Stimulated activated CD8-positive, alpha-beta memory T cell treated with anti-CD3 and anti-CD28 coated beads, Interleukin-12 subunit alpha, Interleukin-12 subunit beta, amount 100 ng/mL, for 4 hours (primary cell): ENCODE results near the gene RASL11B.

ENCODE experiments used
- DNase-seq: peaks from one replicate; pipeline ENCODE4 v3.0.0-alpha.2; 2020; ENCODE audit warnings: low read depth

RASL11B gene

DNA sequence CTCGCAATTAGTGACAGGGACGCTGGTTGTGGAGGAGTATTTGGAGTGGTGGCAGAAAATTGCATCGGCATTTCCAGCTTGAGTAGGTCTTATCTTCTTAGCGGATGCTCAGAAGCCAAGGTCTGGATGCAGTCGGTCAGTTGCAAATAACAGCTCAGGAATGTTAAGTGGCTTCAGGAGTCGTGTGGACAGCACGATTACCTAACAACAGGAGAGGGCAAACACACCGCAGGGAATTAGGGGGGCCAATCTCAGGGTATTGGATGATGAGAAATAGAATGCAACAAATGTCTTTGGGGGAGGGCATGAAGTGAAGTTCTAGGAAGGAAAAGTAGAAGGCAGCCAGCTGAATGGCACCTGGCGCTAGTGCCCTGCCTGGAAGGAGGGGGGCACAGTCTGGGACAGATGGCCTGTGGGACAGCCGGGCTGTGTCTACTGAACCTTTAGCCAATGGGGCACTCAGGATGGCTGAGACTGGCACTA, 11.8 kb downstream of the RASL11B start:
- DNase-seq, result no peak

DNA sequence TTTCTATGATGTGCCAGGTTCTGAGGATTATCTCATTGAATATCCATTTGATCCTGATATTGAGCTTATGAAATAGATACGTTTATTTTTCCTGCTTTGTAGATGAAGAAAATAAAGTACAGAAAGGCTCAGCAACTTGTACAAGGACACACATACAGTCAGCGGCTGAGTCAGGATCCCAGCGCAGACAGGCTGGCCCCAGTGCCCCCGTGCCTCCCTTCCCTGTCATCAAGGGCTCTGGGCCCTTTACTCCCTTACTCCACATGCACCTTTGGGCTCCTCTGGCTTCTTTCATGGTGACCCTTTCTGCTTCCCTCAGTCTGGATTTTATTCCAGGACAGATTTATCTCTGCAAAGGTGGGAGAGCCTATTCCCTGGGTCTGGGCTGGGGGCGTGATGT, 12.8 kb downstream of the RASL11B start:
- no peak for DNase-seq

DNA sequence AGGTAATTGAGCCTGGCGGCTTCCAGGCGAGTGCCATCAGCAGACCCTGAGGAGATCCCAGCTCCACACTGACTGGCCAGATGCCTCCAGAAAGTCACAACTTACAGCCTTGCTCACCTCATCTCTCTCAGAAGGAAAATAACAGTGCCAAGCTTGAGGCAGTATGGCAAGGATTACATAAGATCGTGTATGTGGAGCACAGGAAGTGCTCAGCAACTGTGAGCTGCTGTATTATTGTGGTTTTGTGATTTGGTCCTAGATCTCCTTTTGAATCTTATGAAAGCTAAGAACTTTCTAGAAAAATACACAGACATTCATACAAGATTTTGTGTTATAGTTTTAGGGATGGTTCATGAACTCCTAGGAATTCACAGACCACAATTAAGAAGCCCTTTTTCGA, 14.0 kb downstream of the RASL11B start:
- no peak for DNase-seq

DNA sequence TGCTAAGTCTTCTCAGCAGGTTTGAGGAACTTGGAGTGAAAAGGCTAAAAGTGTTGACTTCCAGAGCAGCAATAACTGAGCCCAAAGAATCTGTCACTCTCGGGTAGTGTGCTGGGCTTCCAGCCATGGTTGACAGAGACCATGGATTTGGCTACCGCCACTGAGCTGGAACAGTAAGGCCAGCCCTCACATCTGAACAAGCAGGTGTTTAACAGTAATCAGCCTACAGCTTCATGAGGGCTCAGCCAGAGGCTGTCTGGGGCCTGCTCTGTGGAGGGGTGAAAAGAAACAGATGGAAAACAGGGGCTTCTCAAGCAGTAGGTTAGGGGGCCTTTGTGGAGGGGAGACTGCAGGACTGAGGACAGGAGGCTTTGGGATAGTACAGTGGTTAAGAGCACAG, 14.9 kb downstream of the RASL11B start:
- DNase-seq, result no peak

DNA sequence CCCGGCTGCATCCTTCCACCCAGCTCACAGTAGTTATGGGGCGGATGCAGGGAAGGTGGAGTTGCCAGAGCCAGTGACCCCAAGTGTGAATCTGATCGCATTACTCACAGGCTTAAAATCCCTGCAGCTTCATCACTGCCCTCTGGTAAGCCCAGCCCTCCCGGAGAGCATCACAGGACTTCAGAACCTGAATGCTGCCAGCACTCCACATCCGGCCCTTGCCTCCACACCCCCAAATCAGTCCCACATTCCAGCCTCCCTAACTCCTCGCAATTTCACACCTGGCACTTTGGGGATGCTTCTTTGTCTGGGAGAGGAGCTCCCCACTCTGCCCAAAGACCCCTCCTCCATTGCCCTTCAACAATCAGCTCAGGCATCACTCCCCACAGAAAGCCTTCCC, 15.6 kb downstream of the RASL11B start:
- DNase-seq, result no peak

DNA sequence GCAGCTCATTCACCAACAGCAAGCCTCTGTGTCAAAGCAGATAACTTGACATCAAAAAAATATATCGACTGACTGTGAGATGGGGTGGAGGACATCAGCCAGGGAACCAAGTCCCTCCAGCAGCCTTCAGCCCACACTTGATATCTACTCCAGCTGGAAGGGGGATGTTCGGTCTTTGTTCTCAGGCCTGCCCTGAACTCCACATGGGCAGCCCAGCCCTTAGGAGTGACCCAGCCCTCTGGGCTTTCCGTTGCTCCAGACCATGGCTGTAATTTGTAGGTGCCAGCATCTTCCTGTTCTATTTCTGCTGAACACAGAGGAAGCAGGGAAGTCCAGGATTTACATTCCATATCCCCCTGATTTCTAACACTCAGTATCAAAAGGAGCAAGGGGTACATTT, 17.4 kb downstream of the RASL11B start:
- no peak for DNase-seq

DNA sequence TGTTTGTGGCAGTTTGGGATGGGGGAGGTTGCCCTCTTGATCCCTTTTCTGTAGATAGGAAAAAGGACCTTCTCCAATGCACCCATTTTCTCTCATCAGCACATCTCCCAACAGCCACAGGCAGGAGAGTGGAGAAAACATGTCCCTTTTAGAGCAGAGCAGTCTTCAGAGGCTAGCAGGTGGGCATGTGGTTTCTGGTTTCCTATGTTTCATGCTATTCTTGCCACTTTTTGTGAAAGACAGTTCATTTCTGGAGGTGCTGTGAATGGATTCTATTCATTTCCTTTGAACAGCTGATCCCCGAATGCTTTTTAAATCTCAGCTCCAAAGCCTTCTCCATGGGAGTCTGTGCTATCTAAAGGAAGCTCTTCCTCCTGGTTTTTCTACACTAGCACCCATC, 18.9 kb downstream of the RASL11B start:
- no peak for DNase-seq

DNA sequence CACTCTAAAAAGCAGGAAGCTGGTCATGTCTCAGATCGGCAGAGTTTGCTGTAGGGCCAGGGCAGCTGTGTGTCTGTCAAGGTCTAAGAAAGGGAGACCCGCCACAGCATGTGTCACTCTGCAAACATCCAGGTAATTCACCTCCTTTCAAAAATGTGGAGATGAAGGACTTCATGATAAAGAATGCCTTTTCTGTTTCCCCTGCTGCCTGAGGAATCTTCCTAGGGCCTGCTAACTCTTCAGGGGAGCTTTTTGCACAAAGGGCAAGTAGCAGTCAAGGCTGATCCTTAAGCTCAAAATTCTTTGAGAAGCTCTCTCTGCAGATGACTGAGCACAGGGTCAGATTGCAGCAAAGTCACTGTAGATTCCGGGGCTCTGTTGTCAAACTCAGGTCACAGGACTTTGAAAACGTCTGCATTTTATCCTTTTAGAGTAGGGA, 21.1 kb downstream of the RASL11B start:
- DNase-seq, result no peak

DNA sequence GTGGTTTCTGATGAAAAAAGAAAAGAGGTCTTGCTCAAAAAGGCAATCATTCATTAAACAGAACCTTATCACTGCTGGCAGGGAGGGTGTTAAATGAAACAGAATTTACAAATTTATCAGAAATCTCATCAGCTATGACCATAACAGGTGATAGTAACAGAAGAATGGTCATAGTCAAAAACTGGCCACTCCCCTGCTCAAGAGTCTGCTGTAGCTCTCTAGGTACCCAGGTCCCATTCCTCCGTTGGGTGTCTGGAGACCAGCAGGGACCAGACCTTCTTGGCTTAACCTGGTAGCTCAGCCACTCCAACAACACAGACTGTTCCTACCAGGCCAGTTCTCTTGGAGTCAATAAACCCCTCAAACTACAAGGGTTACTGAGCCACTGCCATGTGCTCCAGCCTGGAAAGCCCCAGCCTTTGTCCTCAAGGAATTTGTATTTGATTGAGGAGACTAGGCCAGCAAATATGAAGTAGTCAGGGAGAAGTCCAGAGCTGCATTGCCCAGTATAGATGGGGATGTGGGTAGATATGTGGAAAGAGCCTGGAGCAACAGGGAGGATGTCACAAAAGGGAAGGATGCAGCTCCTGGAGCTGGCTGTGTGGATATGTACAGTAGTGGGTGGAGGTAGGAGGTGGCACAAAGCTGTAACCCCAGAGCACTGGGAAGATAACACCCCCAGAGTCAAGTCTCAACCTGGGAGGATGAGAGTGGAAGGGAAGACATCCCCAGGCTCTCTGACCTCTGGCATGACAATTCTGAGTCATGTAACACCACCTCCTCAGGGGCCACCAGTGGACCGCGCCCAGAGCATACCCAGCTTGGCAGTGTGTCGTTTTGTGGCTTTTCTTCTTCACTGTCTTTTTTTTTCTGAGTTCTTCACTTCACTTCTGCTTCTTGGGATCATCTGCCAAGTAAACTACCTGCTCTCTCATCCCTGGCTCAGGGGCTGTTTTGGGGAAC, 21.9 kb downstream of the RASL11B start:
- no peak for DNase-seq

DNA sequence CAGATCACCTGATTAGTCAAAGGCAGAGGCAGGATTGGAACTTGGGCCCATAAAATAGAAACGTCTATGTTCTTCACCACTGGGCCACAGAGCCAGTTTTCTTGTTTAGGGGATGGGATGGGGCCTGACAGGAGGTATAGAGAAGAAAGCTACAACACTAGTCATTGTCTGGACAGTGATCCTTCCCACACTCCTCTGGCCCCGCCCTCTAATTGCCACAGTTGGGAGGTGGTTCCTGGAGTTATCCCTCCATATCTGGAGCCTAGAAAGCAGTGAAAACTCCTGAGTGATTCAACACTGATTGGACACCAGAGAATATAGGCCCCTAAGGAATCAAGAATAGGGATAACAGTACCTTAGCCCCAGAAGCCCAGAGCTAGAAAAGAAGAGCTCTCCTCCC, 22.9 kb downstream of the RASL11B start:
- DNase-seq, result no peak

DNA sequence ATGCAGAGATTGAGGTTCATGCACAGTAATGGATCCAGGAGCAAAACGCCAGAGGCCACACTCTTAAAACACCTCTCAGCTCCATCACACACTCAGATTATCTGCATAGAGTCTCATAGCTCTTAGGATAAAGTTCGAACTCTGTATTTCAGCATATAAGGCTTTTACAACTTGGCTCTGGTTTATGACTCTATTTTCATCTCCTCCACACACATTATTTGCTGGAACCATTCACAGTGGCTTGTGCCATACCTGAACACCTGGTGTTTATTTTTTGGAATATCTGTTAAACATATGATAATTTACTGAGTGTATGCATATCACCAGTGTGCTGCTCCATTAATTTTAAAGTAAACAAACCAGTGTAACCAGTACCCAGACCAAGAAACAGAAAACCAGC, 27.2 kb downstream of the RASL11B start:
- no peak for DNase-seq

DNA sequence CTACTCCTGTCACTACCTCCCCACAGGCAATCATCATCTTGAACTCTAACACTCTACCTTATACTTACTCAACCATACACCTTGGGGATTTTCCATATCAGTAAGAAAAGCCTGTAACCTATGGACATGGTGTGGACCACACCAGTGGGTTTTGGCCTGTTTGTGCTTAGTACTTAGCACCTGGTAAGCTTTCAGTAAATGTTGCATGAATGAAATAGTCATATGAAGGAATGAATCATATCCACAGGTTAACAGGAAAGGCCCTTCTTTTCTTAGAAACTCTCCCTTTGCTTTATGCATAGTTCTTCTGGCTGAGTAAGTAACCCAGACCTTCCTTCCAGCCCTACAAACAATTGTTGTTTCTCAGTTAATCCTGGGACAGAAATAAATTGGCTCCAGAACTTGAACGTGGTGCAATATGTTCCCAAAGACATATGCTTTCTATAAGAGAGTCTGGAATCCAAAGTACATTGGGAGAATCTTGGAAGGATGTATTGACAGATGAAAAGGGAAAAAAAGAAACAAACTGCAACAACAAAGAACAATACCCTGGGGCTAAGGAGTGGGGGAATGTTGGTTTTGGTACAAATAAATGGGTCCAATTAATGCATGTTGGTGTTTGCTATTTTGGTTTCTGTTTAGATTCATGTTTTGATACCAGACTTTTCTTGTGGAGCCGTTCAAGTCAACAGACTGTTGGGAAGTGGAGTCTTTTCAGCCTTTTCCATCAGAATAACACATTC, 27.8 kb downstream of the RASL11B start:
- no peak for DNase-seq

DNA sequence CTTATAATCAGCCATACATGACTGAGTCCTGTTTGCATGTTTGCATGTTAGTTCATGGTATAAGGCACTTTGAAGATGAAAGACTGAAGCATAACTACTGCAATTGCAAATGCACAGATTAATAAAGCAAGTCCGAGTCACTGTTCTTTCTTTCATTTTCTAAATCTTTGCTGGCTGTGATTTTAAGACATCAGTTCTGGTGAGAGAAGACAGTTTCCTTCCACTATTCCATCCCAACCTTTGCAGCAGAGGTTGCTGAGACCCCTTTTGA, 28.3 kb downstream of the RASL11B start:
- no peak for DNase-seq

DNA sequence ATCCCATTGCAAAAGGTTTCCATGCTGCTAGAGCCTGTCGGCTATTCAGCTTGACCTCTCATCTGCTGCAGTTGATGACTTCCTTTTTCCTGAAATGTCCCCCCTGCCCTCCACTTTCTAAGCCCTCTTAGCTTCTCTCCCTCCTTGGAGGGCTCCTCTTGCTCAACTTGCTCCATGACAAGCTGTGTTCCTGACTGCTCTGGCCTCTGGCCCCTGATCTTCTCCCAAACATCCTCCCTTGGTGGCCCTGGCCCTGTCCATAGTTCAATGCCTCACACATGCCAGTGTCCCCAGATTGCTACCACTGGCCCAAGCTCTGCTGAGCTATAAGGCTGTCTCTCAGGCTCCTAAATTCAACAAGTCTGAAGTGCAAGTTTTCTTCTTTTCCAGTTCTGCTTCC, 29.6 kb downstream of the RASL11B start:
- DNase-seq, result no peak

DNA sequence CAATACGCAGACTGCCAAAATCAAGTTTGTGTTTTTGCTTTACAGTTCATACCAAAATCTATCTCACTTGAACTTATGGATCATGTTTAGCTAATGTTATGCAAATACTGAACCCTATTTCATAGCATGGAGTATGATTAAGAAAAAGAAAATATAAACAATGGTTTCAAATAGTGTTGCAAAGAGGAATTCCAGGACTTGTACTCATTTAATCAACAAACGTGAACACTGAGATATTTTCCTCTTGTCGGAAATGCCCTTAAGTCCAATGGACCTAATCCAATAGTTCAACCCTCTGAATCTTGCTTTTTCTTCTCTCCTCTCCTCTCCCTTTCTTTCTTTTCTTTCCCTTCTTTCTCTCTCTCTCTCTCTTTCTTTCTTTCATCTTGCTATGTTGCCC, 30.8 kb downstream of the RASL11B start:
- no peak for DNase-seq

DNA sequence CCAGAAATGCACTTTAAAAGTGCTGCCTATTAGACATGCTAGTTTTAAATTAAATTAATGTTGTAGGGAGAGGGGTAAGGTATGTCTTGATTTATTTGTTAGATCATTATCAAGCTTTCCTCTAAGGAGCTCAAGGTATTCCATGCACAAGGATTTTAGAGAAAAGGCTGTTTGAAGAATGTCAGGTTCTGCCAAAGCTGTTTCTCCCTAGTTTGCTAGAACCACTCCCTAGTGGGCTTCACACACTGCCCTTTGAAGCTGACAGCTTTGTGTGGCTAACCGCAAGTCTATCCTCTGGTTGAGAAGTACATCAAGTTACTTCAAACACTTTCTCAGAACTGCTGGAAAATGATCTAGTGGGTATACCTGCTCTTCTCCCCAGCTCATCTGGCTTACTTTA, 32.3 kb downstream of the RASL11B start:
- DNase-seq, result no peak

DNA sequence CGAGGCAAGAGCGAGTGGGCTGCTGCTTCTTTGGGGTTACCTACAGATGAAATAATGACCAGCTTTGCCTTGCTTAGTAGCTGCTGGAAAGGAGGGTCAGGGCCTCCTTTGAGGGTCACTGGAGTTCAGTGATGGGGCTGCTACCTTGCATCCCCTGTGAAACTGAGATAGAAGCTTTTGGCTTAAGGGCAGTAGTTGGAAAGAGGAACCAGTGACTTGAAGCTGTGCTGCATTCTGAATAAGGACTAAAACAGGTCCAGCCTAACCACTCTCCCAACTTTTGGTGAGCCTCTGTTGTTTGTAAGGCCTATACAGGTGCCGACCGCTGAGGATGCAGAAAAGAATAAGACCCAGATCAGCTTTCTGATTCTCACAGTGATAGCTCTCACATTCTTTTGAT, 41.2 kb downstream of the RASL11B start:
- DNase-seq, result no peak

DNA sequence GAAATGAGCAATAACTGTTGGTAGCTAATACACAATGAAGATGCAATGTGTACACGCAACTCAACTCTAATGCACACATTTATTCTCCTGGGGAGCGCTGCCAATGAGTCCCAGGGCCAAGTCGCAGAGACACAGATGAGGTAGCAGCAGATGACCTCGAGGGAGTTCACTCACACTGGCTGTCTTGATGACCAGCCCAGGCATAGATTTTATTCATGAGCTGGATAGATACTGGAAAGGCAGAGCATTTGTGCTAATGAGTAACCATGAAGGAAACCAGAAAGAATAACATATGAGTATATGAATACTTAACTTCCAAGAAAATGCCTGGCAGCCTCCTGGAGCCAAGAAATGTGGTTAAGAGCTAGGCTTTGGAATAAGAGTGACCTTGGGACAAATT, 42.3 kb downstream of the RASL11B start:
- DNase-seq, result no peak

DNA sequence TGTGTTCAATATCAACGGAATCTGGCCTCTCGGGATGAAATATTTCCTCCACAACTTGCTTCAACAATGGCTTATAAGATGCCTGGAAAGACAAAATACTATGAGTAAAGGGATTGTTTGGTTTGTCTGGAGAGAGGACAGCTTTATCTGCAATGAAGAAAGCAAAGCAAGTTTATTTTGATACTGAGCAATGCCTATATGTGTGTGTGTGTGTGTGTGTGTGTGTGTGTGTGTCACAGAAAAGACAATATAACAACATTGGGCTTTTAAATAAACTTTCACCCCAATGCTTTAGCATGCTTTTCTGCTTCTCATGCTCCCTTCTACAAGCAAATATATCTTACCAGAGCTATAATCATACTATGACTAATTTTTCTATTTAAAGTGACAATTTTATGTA, 45.4 kb downstream of the RASL11B start:
- DNase-seq, result no peak

DNA sequence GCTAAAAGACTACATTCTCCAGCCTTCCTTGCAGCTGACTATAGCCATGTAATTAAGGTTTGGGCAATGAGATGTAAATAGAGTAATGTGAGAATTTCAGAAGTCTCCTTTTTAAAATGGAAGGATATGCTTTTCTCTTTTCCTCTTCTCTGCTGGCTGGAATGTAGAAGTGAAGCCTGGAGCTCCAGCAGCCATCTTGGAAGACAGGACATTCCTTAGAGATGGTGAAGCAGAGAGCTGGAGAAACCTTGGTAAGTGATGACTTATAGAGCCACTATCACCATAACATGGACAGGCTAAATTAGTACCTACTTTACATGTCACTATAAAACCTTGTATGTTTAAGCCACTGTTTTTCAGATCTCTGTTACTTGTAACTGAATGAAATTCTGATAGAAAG, 48.0 kb downstream of the RASL11B start:
- no peak for DNase-seq

DNA sequence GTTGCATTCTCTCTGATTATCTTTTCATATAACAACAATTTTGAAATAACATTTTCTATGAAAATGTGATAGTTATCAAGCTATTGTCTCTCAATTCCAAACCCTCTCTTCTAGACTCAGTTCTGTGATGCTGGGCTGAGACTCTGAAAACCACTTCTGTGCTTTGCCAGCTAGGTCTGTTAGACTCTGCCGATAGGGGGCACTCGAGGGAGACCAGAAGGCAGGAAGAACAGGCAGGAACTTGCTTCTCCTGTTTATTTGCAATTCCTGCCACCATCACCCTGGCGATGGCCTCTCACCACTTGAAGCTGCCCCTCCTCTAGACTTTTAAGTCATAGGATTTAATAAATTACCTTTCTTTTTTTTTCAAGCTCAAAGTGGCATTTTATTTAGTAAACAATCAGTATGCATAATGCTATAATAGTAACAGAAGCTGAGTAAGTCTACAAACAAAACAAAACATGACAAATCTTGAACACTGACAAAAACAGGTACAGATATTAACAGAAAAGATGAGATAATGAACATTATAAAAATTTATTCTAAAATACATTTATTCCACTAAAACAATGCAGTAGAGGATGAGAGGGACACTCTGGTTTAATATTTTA, 49.7 kb downstream of the RASL11B start:
- DNase-seq, result peak; percentile 13

DNA sequence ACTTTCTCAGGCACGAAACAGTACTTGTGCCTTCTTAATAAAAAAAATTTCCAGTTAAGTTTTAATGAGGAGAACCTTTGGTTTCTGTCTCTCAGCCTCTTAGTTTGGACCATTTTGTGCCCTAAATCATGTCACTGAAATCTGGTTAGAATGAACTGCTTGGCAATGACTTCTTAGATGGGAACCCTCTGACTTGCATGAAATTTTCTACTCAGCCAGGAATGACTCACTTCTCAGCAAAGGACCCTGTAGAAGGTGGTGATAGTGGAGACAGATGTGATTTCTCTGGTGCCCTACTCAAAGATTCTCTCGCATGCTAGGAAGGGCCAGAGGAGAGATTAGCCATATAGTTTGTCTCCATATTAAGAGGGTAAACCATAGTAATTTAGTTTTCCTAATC, 50.5 kb downstream of the RASL11B start:
- DNase-seq, result no peak

DNA sequence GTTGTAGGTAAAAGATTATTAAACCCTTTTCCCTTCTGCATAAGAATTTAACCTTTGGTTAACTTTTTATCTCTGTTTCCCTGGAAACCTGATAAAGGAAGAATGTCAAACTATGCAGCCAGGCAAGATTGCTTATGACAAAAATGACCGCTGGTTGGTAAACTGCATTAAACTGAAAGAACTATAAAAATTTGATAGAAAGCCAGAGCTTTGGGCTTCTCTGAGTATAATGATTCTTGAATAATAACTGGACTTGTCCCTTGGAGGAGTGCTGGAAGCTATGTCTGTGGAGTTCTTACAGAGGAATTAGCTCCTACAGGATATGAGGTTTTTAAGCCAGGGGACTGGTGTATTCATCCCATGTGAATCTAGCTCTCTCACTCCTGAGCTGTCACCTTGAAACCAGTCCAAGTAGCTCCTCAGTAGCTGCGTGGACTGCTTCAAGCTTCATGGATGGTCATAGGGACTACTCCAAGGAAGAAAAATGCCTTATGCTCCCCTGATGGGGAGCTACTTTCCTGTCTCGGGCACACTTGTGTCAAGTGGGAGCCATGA, 52.0 kb downstream of the RASL11B start:
- DNase-seq, result no peak
